Jurkat, Clone E6-1 (cell line): ENCODE data around the gene DPEP2NB. TPM values are rescaled to one million over a fixed set of nuclear protein-coding genes. Genes with fewer than 3 reads are reported as not detected.
"Not testable (repeated sequence)": the region's sequence is repeated elsewhere in the genome, so short reads cannot be mapped to it uniquely, and the experiment has no call there.

Experiments used
- DNase-seq: peaks from one replicate; pipeline ENCODE4 v3.0.0-alpha.2; 2011; ENCODE audit warnings: low read depth, low spot score
- H3K4me3 ChIP-seq: 2 replicates; pipeline ENCODE4 v1.5.1; 2011; ENCODE audit warnings: mild to moderate bottlenecking, low read length, control low read depth, moderate library complexity
- polyA plus RNA-seq: library from polyadenylated mRNA; unstranded; fragments of >200 nt; gene quantifications from one replicate; pipeline ENCODE4 v1.2.1, GENCODE V29; 2012; ENCODE audit warnings: missing spikeins; ENCODE audit not compliant: insufficient read length, insufficient read depth

The DPEP2NB gene, protein sequence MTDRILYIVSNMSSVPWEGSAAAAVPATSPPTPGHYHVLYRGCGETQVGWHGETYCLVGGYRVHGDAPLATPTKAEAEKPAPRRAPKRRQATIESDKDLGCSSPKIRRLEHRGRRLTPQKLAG
- polyA plus RNA-seq = not detected

DNA sequence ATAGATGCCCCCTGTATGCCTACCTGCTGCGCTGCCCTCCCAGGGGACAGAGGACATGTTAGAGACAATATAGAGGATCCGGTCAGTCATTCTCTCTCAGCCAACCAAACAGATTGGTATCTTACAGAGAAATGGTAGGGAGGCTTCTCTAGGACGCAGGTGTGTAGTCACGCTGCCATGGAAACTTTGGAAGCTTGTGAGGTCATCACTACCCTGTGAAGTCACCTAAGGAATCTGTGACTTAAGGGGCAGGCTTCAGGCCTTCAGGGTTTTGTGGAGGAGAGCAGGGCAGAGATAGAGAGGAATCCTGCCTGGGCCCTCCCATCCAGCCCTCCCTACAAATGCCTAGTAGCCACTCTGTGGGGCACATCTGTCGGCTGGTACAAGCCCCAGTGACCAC, at the start of gene DPEP2NB:
TSS of gene DPEP2NB (minus strand) at position 231 of the 400 bp plus-strand sequence. CDS start at position 90, 141 bp downstream.
- no peak within 1 kb of the TSS for H3K4me3 ChIP-seq
- no peak for DNase-seq

DNA sequence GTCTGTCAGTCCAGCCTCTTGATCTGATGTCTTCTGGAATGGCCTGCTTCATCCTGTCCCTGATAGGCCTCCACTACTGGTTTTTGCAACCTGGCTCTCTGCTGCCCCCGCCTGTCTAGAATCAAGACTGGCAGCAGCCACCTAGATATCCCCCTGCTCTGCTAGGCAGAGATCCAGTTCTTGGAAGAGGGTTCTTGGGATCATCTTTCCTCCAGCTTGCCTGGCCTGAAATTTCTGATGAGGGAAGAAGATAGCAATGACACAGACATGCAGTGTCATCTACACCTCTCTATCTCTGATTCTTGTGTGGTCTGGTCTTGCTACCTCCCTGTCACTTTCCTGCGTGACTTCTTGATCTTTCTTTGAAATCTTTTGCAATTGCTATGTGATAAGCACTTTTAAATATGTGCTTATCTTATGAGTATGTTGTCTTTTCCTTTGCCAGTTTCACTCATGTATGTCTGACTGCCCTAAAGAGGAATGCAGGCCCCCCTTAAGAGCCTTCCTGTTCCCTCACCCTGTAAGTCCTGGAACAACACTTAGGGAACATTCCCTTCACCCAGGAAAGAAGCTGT, 49.2 kb upstream of the DPEP2NB start:
- peak; percentile 54 for DNase-seq

DNA sequence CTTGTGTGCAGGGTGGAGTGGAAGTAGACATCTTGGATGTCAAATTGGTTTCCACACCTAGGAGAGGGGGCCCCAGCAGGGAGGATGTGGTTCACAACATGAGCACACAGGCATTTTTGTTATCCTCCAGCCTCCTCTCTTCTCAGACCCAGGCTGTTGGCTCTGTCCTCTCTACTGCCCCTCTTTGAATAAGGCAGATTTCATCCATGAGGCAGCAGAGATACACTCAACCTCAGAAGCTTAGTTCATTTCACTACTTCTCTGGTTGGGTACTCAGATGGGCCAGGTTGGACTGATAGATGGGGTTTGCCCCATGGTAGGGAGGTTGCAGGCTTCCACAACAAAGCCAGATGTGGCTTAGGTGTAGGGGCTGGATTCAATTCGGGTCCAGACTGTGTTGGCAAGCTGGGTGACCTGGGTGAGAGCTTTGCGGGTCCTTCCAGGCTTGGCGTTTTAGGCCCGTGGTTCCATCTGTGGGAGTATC, 47.2 kb upstream of the DPEP2NB start:
- DNase-seq = peak; percentile 75
- H3K4me3 ChIP-seq = no peak overlapping the region

More for the DNA sequence above, 49.2 kb upstream of the DPEP2NB start:
- no peak overlapping the region for H3K4me3 ChIP-seq

DNA sequence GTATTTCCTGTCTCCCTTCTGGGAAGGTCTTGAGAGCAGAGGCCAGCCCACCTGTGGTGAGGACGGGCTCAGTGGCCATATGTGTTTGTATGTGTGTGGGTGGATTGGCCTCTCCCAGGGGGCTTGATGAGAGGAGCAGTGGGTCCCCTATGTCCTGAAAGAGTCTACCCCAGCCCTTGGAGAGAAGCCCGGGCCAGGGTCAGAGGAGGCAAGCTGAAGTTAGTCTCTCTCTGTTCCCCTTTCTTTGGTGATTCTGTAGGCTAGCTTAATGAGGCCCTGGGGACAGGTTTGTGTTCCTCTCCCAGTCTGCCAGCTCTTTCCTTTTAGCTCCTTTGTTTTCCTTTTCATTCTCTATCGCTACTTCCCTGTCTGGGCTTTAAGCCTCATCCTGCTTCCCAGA, 45.7 kb upstream of the DPEP2NB start:
- no peak overlapping the region for H3K4me3 ChIP-seq
- DNase-seq = no peak

DNA sequence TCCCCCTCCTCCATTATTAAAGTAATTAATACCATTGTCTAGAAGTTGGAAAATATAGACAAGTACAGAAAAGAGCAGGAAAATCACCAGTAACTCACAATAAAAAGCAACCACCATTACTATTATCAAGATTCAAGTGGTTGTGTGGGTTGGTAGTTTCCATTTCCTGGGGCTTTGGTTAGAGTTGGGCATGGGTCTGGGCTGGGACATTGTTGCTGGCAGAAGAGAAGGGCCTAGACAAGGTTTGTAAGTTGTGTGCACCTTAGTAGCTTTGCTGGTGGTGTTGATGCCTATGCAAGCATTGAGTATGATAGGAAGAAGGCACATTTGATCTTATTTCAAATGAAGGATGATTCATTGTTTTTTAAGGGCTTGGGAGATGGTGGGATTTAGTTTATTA, 44.1 kb upstream of the DPEP2NB start:
- H3K4me3 ChIP-seq = no peak overlapping the region
- DNase-seq = no peak

DNA sequence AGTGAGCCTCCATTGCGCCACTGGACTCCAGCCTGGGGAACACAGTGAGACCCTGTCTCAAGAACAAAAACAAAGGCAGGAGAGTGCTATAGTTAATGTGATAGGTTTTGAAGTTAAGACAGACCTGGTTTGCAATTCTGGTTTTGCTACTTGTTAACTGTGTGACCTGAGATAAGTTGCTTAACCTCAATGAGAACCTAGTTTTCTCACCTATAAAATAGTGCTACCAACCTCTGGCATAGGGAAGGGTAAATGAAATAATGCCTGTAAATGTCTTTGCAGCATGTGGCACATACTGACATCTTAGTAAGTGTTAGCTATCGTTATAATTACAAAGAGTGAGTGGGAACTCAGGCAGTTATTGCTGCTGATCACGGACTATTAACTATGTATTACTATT, 39.7 kb upstream of the DPEP2NB start:
- DNase-seq = no peak
- no peak overlapping the region for H3K4me3 ChIP-seq

DNA sequence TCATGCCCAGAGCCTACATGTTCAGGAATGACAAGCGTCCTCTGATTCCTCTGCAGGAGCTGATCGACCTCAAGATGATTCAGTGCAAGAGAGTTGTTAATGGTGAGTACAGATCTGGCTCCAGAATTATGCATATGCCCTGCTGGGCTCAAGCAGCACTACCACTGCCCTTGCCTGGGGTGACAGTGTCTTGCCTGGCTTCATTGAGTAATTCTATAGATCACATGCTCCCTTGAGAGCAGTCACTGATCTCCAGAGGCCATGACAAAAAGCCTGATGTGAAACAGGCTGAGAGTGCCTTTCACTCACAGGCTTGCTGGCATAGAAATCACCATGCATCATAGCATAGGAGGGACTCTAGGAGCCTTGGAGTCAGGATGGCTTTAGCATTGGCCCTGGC, 33.7 kb upstream of the DPEP2NB start:
- DNase-seq = no peak
- no peak overlapping the region for H3K4me3 ChIP-seq

DNA sequence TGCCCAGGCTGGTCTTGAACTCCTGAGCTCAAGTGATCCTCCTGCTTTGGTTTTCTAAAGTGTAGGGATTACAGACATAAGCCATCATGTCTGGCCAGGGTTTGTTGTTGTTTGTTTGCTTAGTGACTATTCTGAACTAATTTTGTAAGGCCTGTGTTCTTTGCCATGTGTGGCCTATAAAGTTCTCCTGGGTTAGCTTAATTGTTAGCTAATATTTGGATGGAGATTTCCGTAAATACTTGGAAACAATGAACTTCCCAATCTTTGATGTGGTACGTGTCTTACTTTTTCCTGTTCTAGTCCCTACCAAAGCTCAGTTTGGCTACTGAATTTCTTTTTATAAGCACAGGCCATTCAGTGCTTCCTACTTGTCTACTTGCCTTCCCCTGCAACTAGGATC, 32.3 kb upstream of the DPEP2NB start:
- no peak for DNase-seq

DNA sequence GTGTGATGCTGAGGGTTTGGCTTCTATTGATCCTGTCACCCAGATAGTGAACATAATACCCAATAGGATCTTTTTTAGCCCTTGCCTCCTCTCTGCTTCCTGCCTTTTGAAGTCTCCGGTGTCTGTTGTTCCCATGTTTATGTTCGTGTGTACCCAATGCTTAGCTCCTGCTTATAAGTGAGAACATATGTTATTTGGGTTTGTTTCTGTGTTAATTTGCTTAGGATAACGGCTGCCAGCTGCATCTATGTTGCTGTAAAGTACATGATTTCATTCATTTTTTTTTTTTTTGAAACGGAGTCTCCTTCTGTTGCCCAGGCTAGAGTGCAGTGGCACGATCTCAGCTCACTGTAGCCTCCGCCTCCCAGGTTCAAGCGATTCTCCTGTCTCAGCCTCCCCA, 30.4 kb upstream of the DPEP2NB start:
- no peak for DNase-seq
- no peak overlapping the region for H3K4me3 ChIP-seq

More for the DNA sequence above, 32.3 kb upstream of the DPEP2NB start:
- H3K4me3 ChIP-seq = no peak overlapping the region

DNA sequence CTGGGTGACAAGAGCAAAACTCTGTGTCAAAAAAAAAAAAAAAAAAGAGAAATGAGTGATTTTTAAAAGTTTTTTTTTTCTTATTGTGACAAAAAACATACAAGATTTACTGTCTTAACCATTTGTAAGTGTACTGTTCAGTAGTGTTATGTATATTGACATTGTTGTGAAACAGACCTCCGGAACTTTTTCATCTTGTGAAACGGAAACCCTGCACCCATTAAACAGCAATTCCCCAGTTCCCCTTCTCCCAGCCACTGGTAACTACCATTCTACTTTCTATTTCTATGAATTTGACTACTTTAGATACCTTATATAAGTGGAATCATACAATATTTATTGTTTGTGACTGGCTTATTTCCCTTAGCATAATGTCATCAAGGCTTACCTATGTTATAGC, 26.1 kb upstream of the DPEP2NB start:
- no peak overlapping the region for H3K4me3 ChIP-seq
- no peak for DNase-seq

DNA sequence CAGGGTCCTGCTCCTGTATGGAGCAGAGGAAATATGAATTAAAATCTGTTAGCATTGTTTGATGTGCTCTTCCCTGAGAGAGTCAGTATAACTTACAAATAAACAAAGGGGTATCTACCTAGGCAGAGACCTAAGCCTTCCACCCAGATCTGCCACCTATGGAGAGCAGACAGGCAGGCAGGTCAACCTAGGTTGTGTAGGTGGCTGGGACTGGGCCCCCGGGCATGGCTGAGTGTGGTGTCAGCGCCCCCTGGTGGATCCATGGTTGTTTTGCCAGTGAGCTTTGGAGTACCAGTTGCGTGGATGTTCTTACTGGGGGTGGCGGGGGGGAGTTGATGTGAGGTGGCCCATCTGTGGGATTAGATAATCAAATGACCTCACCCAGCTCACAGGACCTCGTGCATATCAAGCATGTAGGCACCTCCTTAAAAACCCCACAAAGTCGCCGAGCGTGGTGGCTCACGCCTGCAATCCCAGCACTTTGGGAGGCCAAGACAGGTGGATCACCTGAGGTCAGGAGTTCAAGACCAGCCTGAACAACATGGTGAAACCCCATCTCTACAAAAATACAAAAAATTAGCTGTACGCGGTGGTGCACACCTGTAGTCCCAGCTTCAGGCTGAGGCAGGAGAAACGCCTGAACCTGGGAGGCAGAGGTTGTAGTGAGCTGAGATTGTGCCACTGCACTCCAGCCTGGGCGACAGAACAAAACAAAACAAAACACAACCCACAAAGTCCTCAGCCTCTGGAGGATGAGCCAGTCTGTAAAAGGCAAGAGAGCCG, 25.0 kb upstream of the DPEP2NB start:
- DNase-seq = peak; percentile 63
- H3K4me3 ChIP-seq = no peak overlapping the region

DNA sequence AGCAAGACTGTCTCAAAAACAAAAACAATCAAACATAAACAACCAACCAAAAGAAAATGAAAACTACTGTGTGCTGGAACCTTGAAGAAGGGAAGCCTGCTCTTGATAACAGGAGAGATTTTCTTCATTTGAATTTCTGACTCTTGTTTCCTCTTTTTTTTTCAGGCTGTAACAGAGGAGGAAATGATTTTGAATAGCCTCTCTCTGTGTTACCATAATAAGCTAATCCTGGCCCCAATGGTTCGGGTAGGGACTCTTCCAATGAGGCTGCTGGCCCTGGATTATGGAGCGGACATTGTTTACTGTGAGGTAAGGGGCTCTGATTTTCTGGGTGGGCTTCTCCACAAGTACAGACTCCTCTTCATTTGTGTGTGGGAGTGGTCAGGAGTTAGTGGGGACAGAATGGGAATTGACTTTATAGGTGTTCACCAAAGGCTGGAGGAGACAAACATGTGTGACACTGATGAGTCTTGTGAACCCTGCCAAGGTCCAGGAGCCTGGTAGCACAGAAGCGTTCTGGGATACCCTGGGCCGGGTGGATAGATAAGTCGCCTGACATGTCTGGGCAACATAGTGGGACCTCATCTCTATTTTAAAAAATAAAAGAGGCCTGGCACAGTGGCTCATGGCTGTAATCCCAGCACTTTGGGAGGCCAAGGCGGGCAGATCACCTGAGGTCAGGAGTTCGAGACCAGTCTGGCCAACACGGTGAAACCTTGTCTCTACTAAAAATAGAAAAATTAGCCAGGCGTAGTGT, 22.3 kb upstream of the DPEP2NB start:
- H3K4me3 ChIP-seq = no peak overlapping the region
- no peak for DNase-seq

DNA sequence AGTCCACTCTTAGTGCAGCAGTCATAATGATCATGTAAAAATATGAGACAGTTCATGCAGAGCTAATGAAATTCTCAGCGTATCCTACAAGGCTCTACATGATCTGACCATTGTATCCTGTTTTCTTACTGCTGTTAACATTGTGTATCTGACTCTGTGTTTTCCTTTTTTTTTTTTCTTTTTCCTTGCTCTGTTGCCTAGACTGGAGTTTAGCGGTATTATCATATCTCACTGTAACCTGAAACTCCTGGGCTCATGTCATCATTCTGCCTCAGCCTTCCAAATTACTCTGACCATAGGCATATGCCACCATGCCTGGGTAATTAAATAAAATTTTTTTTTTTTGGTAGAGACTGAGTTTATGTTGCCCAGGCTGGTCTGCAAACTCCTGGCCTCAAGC, 19.5 kb upstream of the DPEP2NB start:
- H3K4me3 ChIP-seq = no peak overlapping the region
- no peak for DNase-seq

DNA sequence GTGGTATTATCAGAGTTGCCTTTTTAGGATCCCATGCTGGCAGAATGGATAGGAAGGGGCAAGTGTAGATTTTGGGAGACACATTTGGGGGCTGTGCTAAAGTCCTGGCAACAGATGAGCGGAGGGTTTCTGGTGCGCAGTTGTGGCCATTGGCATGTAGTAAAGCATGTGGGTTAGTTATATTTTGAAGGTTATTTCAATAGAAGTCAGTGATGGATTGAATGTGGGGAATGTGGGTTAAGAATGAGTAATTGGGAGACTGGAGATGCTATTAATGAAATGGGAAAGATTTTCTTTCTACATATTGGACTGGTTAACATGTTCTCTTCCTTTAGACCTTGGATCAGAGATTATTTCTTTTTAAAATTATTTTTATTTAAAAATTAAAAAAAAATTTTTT, 17.4 kb upstream of the DPEP2NB start:
- no peak for DNase-seq

DNA sequence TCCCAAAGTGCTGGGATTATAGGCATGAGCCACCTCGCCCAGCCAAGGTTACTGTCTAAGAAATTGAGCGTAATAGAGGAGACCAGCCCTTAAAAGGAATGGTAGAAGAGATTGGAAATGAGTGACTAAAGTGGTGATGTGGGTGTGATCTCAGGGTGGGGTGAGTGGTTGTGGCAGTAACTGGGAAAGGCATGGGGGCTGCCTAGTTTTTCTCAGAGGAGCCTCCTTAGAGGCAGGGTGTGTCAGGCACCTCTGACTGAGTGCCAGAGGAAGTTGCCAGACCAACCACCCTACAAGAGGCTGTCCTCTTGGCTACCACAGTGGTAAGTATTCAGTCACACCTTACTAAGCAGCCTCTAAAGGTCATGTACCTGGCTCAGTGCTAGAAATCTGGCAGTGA, 16.2 kb upstream of the DPEP2NB start:
- H3K4me3 ChIP-seq = no peak overlapping the region
- DNase-seq = no peak

More for the DNA sequence above, 17.4 kb upstream of the DPEP2NB start:
- no peak overlapping the region for H3K4me3 ChIP-seq

DNA sequence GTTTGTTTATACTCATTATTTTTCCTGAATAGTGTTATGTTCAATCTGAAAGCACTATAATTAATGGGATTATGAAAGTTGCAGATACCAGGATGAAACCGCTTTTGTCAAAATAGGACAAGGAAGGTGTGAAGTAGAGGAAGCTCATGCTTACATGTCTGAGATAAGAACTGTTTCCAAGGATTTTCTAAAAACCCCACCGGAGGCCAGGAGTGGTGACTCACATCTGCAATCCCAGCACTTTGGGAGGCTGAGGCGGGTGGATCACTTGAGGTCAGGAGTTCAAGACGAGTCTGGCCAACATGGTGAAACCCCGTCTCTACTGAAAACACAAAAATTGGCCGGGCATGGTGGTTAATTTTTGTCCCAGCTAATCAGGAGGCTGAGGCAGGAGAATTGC, 14.4 kb upstream of the DPEP2NB start:
- H3K4me3 ChIP-seq, DNase-seq: not testable (repeated sequence)

DNA sequence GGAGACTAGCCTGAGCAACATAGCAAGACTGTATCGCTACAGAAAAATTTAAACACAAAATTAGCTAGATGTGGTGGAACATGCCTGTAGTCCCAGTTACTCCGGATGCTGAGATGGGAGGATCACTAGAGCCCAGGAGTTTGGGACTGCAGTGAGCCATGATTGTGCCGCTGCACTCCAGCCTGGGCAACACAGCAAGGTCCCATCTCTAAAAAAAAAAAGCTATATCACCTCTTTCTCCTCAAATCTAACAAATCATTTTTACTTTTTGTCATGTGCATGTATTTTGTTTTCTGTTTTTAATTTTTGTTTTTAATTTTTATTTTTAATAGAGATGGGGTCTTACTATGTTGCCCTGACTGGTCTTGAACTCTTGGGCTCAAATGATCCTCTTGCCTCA, 13.3 kb upstream of the DPEP2NB start:
- DNase-seq = no peak
- no peak overlapping the region for H3K4me3 ChIP-seq

DNA sequence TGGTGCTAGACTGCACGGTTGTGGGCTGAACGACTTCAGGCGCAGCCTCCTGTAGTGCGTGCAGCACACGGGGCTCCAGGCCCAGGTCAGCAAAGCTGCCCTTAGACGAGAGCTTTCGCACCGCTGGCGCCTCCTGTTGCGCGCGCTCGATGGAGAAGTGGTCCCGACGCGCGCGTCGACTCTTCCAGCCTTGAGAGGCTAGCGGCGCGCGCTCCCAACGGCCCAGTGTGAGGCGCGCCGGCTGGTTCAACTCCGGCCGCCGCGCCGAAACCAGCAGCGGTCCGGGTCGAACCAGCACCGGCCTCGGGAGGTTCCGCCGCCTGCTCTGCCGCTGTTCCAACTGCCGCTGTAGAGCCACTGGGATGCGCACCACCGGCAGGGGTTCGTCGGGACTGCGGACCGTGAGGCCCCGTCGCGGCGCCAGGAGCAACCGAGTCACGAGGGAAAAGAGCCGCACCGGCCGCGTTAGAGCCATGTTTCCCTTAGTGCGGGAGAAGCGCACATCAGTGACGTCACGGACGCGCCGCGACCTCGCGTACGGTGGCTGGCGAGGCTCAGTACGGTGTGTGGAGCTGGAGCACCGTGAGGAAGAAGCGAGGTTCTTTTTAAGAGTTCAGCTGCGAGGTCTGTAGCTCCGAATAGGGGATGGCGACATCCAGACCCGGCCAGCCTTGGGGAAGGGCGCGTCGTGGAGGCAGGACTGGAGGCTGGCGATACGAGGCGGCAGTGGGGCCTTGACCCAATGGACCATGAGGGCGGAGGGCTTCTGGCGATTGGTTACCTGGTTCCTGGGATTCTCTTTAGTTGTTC, 7.2 kb upstream of the DPEP2NB start, which contains the start of the genes DDX28 and DUS2:
TSS of gene DDX28 (minus strand) at position 505 of the 810 bp plus-strand sequence. CDS start at position 475, 30 bp downstream.
TSS of gene DUS2 (plus strand) at position 557 of the 810 bp plus-strand sequence. CDS start 14,740 bp downstream, outside the sequence.
- peak within 1 kb of the TSS; percentile 99 for H3K4me3 ChIP-seq
- peak; percentile 93 for DNase-seq
